ENCODE data around the gene PIK3C2B. TPM values are rescaled to one million over a fixed set of nuclear protein-coding genes. Genes with fewer than 3 reads are reported as not detected.

Gene PIK3C2B
- total RNA-seq, 1 donor from 2014 or later = 151 TPM

DNA sequence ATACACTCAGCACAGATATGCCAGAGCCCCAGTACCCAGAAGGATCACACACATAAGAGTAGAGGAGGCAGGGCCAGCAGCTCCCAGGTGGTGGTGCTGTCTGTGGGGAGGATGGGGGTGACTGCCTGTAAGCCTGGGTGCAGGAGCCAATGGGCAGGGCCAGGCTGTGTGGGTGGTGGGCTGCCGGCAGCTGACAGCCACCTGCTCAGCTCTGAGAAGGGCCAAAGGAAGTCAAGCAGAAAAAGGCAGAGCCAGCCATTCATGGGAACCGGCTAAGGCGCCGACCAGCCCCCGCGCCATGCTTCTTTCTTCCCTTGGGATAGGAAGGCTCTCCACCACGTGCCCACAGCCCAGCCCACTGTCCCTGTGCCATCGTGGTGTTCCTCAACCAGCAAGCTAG, 14.1 kb downstream of the PIK3C2B start:
- ATAC-seq (ENCODE audit: low read depth) = peak; percentile 57
- POLR2A ChIA-PET = interaction anchor here (0.5 to 12.1 kb wide), 13 partner anchors 10 to 71 kb away, joined by 3 to 262 read pairs (median 5); partner anchors contain the start of genes MDM4 and PIK3C2B
- H3K4me3 Mint-ChIP-seq = peak overlapping the region; percentile 76
- H3K36me3 Mint-ChIP-seq (ENCODE audit: low read depth) = peaks cover 40% of the 10 kb centered on the region
- no peaks in the 10 kb centered on the region for H3K27me3 Mint-ChIP-seq
- CTCF ChIA-PET = interaction anchor here (0.9 to 6.6 kb wide), 10 partner anchors 10 to 49 kb away, joined by 3 to 85 read pairs (median 5); partner anchors contain the start of gene PIK3C2B
- H3K27ac Mint-ChIP-seq = peak overlapping the region; percentile 98
- TF ChIP-seq, protein P1, sequence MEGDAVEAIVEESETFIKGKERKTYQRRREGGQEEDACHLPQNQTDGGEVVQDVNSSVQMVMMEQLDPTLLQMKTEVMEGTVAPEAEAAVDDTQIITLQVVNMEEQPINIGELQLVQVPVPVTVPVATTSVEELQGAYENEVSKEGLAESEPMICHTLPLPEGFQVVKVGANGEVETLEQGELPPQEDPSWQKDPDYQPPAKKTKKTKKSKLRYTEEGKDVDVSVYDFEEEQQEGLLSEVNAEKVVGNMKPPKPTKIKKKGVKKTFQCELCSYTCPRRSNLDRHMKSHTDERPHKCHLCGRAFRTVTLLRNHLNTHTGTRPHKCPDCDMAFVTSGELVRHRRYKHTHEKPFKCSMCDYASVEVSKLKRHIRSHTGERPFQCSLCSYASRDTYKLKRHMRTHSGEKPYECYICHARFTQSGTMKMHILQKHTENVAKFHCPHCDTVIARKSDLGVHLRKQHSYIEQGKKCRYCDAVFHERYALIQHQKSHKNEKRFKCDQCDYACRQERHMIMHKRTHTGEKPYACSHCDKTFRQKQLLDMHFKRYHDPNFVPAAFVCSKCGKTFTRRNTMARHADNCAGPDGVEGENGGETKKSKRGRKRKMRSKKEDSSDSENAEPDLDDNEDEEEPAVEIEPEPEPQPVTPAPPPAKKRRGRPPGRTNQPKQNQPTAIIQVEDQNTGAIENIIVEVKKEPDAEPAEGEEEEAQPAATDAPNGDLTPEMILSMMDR (IDR thresholded peaks at IDR 0.05) = no peak
- H3K4me1 Mint-ChIP-seq = peaks cover 98% of the 10 kb centered on the region
- peak; percentile 40 for DNase-seq
- intact Hi-C loops (cut with micrococcal nuclease) = no loop called here
- no peaks in the 10 kb centered on the region for H3K9me3 Mint-ChIP-seq

DNA sequence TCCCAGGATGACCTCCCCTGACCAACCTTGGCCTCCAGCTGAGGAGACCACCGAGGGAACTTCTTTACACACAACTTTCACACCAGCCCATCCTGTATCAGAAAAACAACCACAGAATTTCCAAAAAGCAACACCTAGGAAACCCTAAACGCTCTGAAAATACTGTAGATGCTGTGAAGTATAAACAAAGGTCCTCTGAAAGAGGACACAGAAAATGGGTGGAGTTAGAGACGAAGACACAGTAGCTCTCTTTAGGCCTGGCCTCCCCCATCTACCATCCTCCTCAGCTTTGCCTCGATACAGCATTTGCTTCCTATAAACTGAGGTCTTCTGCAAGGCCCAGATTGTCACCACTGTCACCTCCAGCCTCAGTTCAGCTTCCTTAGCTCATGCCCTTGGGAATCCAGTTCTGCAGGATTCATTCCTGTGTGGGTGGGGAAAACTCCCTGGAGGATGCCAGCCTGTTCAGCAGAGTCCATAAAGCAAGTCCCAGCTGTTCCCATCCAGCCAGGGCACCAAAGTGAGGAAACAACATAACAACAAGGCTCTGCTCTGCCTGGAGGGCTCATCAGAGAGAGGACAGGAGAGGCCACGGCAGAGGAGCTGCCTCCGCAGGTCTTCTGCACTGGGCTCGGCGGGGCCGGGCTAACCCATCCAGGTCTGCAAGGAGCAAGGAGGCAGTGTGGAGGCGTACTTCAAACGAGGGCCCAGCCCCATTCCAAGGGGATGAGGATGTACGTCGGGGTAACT, 15.0 kb downstream of the PIK3C2B start:
- CTCF ChIA-PET = interaction anchor here (0.8 to 6.6 kb wide), 11 partner anchors 9 to 48 kb away, joined by 3 to 85 read pairs (median 5); partner anchors contain the start of gene PIK3C2B
- H3K4me3 Mint-ChIP-seq = peak overlapping the region; percentile 29
- H3K27ac Mint-ChIP-seq = peak overlapping the region; percentile 98
- H3K27me3 Mint-ChIP-seq = no peaks in the 10 kb centered on the region
- TF ChIP-seq, protein P1 (IDR thresholded peaks at IDR 0.05) = no peak
- H3K4me1 Mint-ChIP-seq = peaks cover 98% of the 10 kb centered on the region
- intact Hi-C loops (cut with micrococcal nuclease) = no loop called here
- no peaks in the 10 kb centered on the region for H3K9me3 Mint-ChIP-seq
- peaks cover 38% of the 10 kb centered on the region for H3K36me3 Mint-ChIP-seq (ENCODE audit: low read depth)
- ATAC-seq (ENCODE audit: low read depth) (no peak), DNase-seq (no peak)
- POLR2A ChIA-PET = interaction anchor here (0.8 to 12.1 kb wide), 6 partner anchors 9 to 36 kb away, joined by 3 to 262 read pairs (median 66); partner anchors contain the start of genes MDM4 and PIK3C2B

DNA sequence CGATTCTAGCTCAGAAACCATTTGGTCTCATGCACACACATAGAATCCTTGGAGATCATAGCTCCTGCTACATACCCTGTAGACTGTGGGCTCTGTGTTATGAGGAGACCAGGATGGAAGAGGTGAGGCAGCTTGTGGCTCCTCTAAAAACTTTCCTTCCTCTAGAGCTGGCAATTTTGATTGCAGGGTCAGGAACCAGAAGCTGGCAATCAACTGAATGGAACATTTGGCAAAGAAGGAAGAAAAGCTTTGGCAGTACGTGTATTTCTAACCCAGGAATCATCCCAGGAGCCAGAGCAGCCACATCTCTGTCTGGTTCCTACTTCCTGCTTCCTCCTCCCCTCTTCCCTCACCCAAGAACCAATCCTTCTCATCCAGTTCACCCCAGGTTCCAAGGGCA, 15.7 kb downstream of the PIK3C2B start:
- ChIA-PET POLR2A (interaction anchor here (1.2 to 12.1 kb wide), 5 partner anchors 9 to 34 kb away, joined by 4 to 262 read pairs (median 127); partner anchors contain the start of gene PIK3C2B), CTCF (interaction anchor here (0.8 to 6.6 kb wide), 8 partner anchors 13 to 48 kb away, joined by 3 to 85 read pairs (median 6); partner anchors contain the start of gene PIK3C2B)
- intact Hi-C loops (cut with micrococcal nuclease) = no loop called here
- no peaks in the 10 kb centered on the region for H3K9me3 Mint-ChIP-seq
- ATAC-seq (ENCODE audit: low read depth) (no peak), DNase-seq (no peak)
- peaks cover 42% of the 10 kb centered on the region for H3K36me3 Mint-ChIP-seq (ENCODE audit: low read depth)
- TF ChIP-seq, protein P1 (IDR thresholded peaks at IDR 0.05) = no peak
- H3K27ac Mint-ChIP-seq = peak overlapping the region; percentile 98
- peak overlapping the region; percentile 29 for H3K4me3 Mint-ChIP-seq
- no peaks in the 10 kb centered on the region for H3K27me3 Mint-ChIP-seq
- peaks cover 97% of the 10 kb centered on the region for H3K4me1 Mint-ChIP-seq

DNA sequence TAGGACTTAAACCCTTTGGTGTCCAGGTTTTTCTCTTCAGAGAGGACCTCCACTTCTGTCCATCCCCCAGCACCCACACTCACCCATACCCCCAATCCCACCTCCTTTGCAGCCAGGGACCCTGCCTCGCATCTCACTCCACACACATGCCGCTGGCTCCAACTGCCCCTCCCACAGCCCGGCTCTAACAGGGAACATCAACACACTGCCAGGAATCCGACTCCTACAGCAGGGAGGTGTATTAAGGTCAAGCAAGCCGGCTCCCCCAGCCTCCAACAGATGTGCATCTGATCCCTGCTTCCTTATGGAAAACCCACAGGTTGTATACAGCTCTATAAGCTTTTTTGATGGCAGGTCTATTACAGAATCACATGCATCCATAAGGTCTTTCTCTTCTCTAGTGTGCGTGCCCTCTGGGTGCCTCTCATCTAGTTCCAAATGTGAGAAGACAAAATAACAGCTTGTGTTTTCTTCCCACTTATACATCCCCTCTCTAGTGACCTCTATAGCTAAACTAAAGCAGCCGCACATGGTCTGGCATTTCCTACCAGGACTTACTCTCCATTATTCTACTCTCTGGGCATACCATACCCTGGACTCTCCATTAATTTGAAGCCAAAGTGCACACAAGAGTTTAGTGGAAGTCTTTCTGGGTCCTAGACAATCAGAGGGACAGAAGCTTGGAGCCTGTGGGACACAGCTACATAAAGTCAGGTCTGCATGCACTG, 16.3 kb downstream of the PIK3C2B start:
- intact Hi-C loops (cut with micrococcal nuclease) = no loop called here
- H3K27me3 Mint-ChIP-seq = no peaks in the 10 kb centered on the region
- no peak for ATAC-seq (ENCODE audit: low read depth)
- DNase-seq = no peak
- ChIA-PET POLR2A (interaction anchor here (0.6 to 12.1 kb wide), 9 partner anchors 9 to 40 kb away, joined by 3 to 262 read pairs (median 5); partner anchors contain the start of genes MDM4 and PIK3C2B), CTCF (interaction anchor here (0.8 to 6.6 kb wide), 10 partner anchors 12 to 47 kb away, joined by 3 to 85 read pairs (median 4); partner anchors contain the start of gene PIK3C2B)
- TF ChIP-seq, protein P1 (IDR thresholded peaks at IDR 0.05) = no peak
- H3K4me3 Mint-ChIP-seq = peak overlapping the region; percentile 29
- peak overlapping the region; percentile 98 for H3K27ac Mint-ChIP-seq
- H3K9me3 Mint-ChIP-seq = no peaks in the 10 kb centered on the region
- H3K36me3 Mint-ChIP-seq (ENCODE audit: low read depth) = peaks cover 40% of the 10 kb centered on the region
- peaks cover 95% of the 10 kb centered on the region for H3K4me1 Mint-ChIP-seq

Data from activated B cell treated with CpG ODN at 0.5 μM for 24 hours (primary cell).